Right cardiac atrium (tissue), 5 donors: ENCODE results near the gene C4orf50. TPM values are rescaled to one million over a fixed set of nuclear protein-coding genes. Genes with fewer than 3 reads are reported as not detected.

Source experiments
- ATAC-seq, 2 donors: fragments of 200-7000 bp; cut with Tn5 transposase; one replicate each; pipeline versions ENCODE4 v1.8.0 to v1.9.1; 2020; ENCODE audit warnings: moderate library complexity in 2 of 2, mild to moderate bottlenecking in 1 of 2
- DNase-seq, 3 donors: peaks; one replicate each; pipeline ENCODE4 v3.0.0-alpha.2; 2020
- H3K27ac ChIP-seq: one replicate; pipeline ENCODE4 v1.5.1; 2013; ENCODE audit warnings: mild to moderate bottlenecking, low read length, control low read depth, moderate library complexity
- H3K27me3 ChIP-seq: one replicate; pipeline ENCODE4 v1.6.1; 2013; ENCODE audit not compliant: control insufficient read depth, insufficient read depth
- H3K4me1 ChIP-seq: one replicate; pipeline ENCODE4 v1.6.1; 2013; ENCODE audit warnings: low read length; ENCODE audit not compliant: control insufficient read depth, insufficient read depth
- H3K4me3 ChIP-seq: one replicate; pipeline ENCODE4 v1.5.1; 2013; ENCODE audit warnings: low read length, control low read depth
- H3K9me3 ChIP-seq: one replicate; pipeline ENCODE4 v1.6.1; 2013; ENCODE audit warnings: low read length; ENCODE audit not compliant: control insufficient read depth
- WGBS: extraction: QIAGEN DNeasy Blood & Tissue Kit; methylation state at CpG from one replicate; pipeline ENCODE4 v1.1.7; 2013; 5-methylcytosine and 5-hydroxymethylcytosine counted together
- intact Hi-C, 4 donors: fragments of 100-400 bp; cut with DNase I; formaldehyde crosslinking; loops; one replicate each; pipeline versions ENCODE4 v1.11.0 to v1.14.0; 2022 to 2023
- polyA plus RNA-seq: library from polyadenylated mRNA; stranded (reverse); fragments of 200-250 nt; gene quantifications from one replicate; pipeline ENCODE4 v1.2.3, GENCODE V29; 2013
- total RNA-seq, 4 donors: library from RNA; stranded (reverse); fragmentation: NEBNext Ultra II Directional; extraction: Animal tissue kit (Norgen Biotek cat#: 25700); gene quantifications; one replicate each; pipeline ENCODE4 v1.2.1, GENCODE V29; 2021
- donor health status: healthy with polysubstance abuse.
- donor health status: DM: no; HTN: yes; CAD: no.
- donor health status: DM: no; HTN: no; CAD: no.
- donor health status: DM: no; HTN: yes; CAD: no; lungs with severe emphysema.
- donor health status: DM: yes; HTN: yes; CAD: no.

Gene C4orf50
- total and polyA plus RNA-seq, 5 donors, result 0.02 to 0.03 (median 0.03) TPM; not detected in 2

DNA sequence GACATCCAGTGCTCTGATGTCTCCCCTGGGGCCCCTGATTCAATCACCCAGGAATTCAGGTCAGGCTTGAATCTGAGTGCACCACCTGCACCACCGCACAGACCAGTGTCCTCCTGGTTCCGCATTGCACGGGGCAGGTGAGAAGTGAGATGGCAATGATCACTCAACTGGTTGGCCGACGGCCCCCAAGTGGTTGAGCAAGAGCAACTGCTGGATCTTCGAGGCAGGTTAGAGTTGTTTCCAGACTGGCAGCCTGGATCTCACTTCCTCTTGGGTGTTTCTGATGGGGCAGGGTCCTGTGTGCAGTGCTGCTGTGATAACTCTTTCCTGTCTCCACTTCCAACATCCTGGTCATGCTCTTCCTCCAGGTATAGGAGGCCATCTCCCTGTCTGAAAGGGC, 50.4 kb downstream of the C4orf50 start:
- no peaks in the 10 kb centered on the region for H3K4me1 ChIP-seq
- DNase-seq (no peak), ATAC-seq (no peak)
- H3K27me3 ChIP-seq, result no peaks in the 10 kb centered on the region
- 45% methylated on average over 6 of the region's 6 CpGs for WGBS
- H3K9me3 ChIP-seq, result no peaks in the 10 kb centered on the region
- intact Hi-C loops, result no loop called here
- H3K27ac ChIP-seq, result no peak overlapping the region
- H3K4me3 ChIP-seq, result no peak overlapping the region

DNA sequence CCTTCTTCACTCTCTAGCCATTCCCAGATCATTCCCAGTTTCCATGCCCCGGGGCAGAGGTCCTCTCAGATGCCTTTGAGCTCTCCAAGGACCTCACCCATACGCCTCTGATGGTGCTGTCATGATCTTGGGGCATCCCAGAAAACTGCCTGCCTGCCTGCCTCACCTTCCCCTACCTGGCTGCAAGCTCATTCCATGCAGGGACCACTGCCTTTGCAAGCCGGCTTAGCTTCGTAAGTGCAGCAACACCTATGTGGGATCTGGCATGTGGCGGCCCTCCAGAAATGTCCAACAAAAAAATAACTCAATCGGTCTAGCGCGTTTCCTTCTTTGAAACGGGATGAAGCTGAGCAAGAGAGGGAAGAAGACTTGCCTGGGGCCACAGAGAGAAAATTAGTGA, 53.0 kb downstream of the C4orf50 start:
- no peak for DNase-seq
- Histone ChIP-seq H3K27me3 (peaks cover 3% of the 10 kb centered on the region), H3K4me3 (no peak overlapping the region), H3K9me3 (no peaks in the 10 kb centered on the region), H3K4me1 (no peaks in the 10 kb centered on the region), H3K27ac (no peak overlapping the region)
- no peak for ATAC-seq
- intact Hi-C loops, result no loop called here
- 83% methylated on average over 9 of the region's 9 CpGs for WGBS

- ATAC-seq (no peak), DNase-seq (no peak)
- Histone ChIP-seq H3K27me3 (peaks cover 3% of the 10 kb centered on the region), H3K27ac (no peak overlapping the region), H3K9me3 (no peaks in the 10 kb centered on the region), H3K4me1 (no peaks in the 10 kb centered on the region), H3K4me3 (no peak overlapping the region)
- 32% methylated on average over 5 of the region's 5 CpGs for whole genome bisulfite sequencing
- intact Hi-C loops, result no loop called here
These were observed 54.2 kb downstream of the C4orf50 start for GRCh38 chr4:5964030-5964429.

DNA sequence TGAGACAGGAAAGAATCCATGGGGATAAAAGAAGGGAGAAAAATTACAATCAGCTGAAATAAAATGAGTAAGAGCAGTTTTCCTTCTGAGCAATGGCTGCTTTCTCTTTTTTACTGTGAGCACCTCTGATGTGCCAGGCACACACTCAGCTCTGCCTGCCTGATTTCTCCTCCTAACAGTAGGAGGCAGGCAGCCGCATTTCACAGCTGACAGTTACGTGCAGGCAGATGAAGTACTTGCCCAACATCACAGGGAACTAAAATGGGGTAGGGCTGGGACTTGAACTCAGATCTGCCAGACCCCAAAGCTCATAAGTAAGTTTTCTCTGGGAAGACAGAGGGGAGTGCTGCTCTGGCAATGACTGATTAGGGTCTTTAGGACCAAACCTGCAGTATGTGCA, 54.6 kb downstream of the C4orf50 start:
- DNase-seq (no peak), ATAC-seq (no peak)
- intact Hi-C loops, result no loop called here
- no peaks in the 10 kb centered on the region for H3K9me3 ChIP-seq
- H3K27me3 ChIP-seq, result peaks cover 3% of the 10 kb centered on the region
- H3K27ac ChIP-seq, result no peak overlapping the region
- 26% methylated on average over 2 of the region's 2 CpGs for WGBS
- no peak overlapping the region for H3K4me3 ChIP-seq
- H3K4me1 ChIP-seq, result no peaks in the 10 kb centered on the region

DNA sequence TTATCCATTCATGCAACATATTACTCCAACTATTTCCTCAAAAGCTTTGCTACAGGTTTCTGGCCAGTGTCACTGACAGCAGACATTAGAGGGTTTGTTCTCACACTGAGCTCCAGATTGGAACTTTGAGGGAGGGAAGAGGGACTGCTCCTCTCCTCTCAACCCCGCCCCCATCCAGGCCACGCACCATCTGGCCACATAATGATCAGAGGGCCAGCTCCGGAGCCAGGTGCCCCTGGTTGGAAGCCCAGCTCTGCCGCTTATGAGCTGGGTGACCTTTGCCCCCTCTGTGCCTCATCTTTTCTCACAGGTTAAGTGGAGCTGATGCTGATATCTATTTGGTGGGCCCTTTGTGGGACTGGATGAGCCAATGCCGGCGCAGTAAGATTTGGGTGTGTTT, 55.8 kb downstream of the C4orf50 start:
- H3K27ac ChIP-seq, result no peak overlapping the region
- no peaks in the 10 kb centered on the region for H3K9me3 ChIP-seq
- ATAC-seq, result no peak
- H3K4me3 ChIP-seq, result no peak overlapping the region
- intact Hi-C loops, result no loop called here
- H3K4me1 ChIP-seq, result no peaks in the 10 kb centered on the region
- DNase-seq, result no peak
- 71% methylated on average over 6 of the region's 6 CpGs for WGBS
- peaks cover 3% of the 10 kb centered on the region for H3K27me3 ChIP-seq

GRCh38 chr4:5960252-5960880, 57.9 kb downstream of the C4orf50 start:
- H3K4me3 ChIP-seq, result no peak overlapping the region
- H3K9me3 ChIP-seq, result no peaks in the 10 kb centered on the region
- ATAC-seq, result no peak
- H3K27ac ChIP-seq, result no peak overlapping the region
- 84% methylated on average over 13 of the region's 13 CpGs for WGBS
- no peak for DNase-seq
- intact Hi-C loops, result no loop called here
- H3K27me3 ChIP-seq, result peaks cover 3% of the 10 kb centered on the region
- H3K4me1 ChIP-seq, result no peaks in the 10 kb centered on the region

DNA sequence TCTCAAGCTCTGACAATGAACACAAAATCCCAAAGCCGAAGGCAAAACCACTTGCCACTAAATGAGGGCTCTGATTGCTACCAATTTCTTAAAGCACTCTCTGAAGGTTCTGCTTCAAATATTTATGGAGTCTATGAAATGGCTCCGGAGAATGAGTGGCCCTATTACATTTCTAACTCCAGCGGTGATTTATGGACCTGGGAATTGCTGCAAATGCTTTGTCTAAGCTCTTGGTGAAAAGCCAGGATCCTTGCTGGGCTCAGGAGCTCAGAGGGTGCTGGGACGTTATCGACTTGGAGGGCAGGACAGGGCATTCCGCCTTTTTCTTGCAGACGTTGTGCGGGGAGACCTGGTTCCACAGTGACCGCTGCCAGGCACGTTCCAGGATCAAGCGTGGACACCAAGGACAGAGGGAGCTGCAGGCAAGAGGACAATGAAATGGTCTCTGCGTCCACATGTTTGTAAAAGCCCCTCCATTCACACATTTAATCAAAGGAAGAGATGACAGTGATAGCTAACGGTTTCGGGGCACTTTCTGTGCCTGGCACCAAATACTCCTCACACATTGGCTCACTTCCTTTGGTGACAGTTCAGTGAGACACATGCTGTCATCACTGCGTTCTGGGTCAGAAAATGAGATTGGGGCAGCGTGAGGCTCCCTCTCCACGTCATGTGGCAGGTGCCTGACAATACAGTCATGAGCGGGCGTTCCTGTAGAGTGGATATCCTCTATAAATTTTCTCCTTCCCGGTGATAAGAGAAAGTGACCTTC, 58.8 kb downstream of the C4orf50 start:
- Histone ChIP-seq H3K27ac (no peak overlapping the region), H3K27me3 (peaks cover 3% of the 10 kb centered on the region), H3K4me3 (no peak overlapping the region), H3K4me1 (no peaks in the 10 kb centered on the region), H3K9me3 (no peaks in the 10 kb centered on the region)
- ATAC-seq (no peak), DNase-seq (no peak)
- WGBS, result 52% methylated on average over 20 of the region's 20 CpGs
- intact Hi-C loops, result no loop called here

DNA sequence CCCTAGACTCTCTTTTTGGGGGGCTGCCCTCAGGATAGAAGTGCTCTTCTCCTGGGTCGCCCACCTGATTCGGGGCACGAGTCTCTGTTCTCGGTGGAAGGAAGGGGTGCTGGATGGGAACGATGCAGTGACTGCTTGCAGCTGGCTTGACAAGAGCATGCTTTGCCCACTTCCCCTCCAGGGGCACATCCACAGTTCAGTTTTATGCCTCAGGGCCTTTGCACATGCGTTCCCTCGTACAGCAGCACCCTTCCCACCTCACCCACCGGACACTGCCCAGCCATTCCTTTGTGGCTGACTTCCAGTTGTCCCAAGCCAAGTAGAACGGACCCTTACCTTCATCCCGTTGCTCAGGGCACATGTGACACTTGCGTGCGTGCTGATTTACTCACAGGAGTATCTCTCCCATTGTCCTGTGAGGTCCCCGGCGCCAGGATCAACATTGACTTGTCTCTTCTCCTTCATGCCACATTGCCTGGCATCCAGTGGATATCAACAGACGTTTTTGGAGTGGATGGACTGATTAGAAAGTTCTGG, 60.0 kb downstream of the C4orf50 start:
- ATAC-seq (no peak), DNase-seq (no peak)
- no peak overlapping the region for H3K27ac ChIP-seq
- no peaks in the 10 kb centered on the region for H3K9me3 ChIP-seq
- intact Hi-C loops, result no loop called here
- H3K27me3 ChIP-seq, result peaks cover 3% of the 10 kb centered on the region
- H3K4me3 ChIP-seq, result no peak overlapping the region
- 83% methylated on average over 15 of the region's 15 CpGs for WGBS
- H3K4me1 ChIP-seq, result no peaks in the 10 kb centered on the region

GRCh38 chr4:5957076-5957475, 61.2 kb downstream of the C4orf50 start:
- no peaks in the 10 kb centered on the region for H3K9me3 ChIP-seq
- DNase-seq (no peak), ATAC-seq (no peak)
- intact Hi-C loops, result no loop called here
- peaks cover 3% of the 10 kb centered on the region for H3K27me3 ChIP-seq
- H3K4me3 ChIP-seq, result no peak overlapping the region
- 72% methylated on average over 16 of the region's 16 CpGs for WGBS
- H3K4me1 ChIP-seq, result no peaks in the 10 kb centered on the region
- H3K27ac ChIP-seq, result no peak overlapping the region

DNA sequence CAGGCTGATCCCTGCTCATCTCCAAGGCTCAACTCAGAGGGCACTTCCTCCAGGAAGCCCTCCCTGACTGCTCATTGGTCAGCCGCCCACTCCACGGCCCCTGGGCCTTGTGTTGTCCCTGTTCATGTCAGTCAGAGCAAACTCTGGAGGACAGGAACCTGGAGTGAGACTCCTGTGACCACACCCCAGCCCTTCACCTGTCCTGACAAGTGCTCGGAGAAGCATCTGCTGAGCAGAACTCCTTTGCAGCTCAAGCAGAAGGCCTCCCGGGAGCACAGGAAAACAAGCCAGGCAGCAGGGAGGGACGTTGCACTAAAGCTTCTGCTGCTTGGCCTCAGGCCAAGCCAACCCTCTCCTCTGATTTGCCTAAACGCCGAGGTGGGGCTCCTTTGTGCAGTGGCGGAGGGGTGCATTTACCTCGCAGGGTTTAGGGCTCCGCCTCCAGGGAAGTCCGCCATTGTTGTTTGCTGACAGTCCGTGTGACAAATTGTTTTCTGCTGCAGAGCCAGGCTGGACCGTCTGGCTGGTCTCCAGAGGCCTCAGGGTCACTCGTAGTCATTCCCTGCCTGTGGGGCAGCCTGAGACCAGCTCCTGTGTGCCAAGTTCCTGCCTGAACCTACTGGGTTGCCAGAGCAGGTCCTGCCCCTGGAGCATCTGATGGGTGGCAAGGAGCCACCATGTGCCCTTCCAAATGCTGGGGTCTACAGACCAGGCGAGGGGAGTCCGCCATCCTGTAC, 61.8 kb downstream of the C4orf50 start:
- DNase-seq (peak in 1 of 3 donors; percentile 26), ATAC-seq (peak; percentile 56 to 61)
- intact Hi-C loops, result no loop called here
- H3K9me3 ChIP-seq, result no peaks in the 10 kb centered on the region
- H3K4me1 ChIP-seq, result no peaks in the 10 kb centered on the region
- WGBS, result 30% methylated on average over 16 of the region's 16 CpGs
- H3K4me3 ChIP-seq, result no peak overlapping the region
- H3K27me3 ChIP-seq, result peaks cover 1% of the 10 kb centered on the region
- H3K27ac ChIP-seq, result no peak overlapping the region

- Histone ChIP-seq H3K27me3 (no peaks in the 10 kb centered on the region), H3K4me1 (no peaks in the 10 kb centered on the region), H3K27ac (no peak overlapping the region), H3K9me3 (no peaks in the 10 kb centered on the region), H3K4me3 (no peak overlapping the region)
- DNase-seq, result no peak
- ATAC-seq, result peak in 1 of 2 donors; percentile 20
- intact Hi-C loops, result no loop called here
- WGBS, result 42% methylated on average over 4 of the region's 4 CpGs
These were observed 62.4 kb downstream of the C4orf50 start for GRCh38 chr4:5955856-5956255.
